HK-2 (cell line): ENCODE data around the gene ARHGEF12.
A peak's percentile ranks its signal among the peaks of the same experiment; 100 is the strongest.

Experiments used
- DNase-seq: peaks from one replicate; pipeline ENCODE4 v3.0.0-alpha.2; 2018; ENCODE audit not compliant: unreplicated experiment

The ARHGEF12 gene

DNA sequence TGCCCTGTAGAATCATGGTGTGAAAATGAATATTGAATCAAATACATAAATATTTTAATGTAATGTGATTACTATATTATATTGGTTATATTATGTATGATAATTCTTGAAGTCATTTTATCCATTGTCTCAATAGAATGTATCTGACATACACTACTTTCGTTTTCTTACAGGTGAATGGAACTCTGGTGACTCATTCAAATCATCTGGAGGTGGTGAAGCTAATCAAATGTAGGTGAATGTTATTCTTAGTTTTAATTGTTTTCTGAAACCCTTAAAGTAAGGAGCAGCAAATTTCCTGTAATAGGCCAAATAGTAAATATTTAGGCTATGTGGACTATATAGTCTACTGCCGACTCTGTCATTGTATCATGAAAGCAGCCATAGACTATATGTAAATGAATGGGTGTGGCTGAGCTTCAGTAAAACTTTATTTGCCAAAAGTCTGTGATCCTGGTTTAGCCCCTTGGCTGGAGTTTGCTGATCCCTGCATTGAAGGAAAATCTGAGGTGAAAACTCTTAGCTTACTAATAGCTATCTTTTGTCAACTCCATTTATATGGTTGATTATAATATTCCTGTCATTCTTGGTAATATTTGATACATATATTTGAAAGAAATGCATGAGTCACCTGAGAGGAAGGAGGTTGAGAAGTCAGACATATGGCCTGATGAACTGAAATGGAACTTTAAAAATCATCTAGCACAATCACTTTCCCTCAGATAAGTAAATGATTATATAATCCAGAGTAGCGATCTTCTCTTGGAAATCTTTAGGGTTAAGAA lies 88.2 kb downstream of the ARHGEF12 start:
- DNase-seq = no peak

DNA sequence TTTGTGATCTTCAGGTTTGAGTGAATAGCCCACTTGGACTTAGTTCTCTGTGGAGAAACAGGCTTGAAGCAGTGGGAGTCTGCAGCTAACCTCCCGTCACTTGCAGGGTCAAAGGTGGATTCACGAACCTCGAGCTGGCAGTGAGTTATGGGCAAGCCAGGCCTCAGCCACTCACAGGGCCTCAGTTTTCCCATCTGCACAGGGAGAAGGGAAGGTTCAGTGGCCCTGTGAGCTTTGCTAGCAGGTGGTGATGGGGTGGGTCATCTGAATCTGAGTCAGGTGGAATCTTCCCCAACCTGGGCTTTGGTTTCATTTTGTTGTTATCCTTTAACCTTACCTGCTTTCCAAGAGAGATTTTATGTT lies 88.7 kb downstream of the ARHGEF12 start:
- DNase-seq = no peak

DNA sequence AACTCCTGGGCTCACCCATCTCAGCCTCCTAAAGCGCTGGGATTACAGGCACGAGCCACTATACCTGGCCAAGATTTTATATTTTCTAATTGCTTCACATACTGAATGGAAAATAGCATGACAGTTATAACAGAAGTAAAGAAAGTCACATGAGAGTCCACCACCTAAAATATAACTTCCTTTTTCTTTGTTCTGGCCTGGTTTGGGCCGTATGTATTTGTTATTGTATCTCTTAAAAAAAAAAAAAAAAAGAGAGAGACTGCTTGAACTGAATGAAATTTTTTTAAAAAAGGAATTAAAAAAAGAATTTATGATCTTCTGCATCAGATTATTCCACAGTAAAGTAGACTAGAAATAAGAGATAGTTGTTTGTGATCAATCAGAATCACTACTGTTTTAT lies 89.3 kb downstream of the ARHGEF12 start:
- DNase-seq = no peak

DNA sequence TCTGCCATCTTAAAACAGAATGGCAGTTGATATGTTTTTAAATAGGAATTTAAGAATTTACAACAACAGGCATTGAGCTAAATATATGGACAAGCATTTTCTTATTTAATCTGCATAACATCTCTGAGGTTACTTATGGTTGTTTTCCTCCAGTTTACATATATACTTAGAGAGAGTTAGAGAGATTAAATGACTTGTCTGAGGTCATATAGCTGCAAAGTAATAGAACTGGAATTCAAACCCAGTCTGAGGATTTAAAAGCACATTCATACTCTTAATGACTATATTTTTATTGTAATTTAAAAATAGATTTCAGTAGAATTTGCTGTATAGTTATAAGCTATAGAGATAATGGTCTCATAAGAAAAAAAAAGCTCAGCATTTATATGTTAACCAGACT lies 93.9 kb downstream of the ARHGEF12 start:
- no peak for DNase-seq

DNA sequence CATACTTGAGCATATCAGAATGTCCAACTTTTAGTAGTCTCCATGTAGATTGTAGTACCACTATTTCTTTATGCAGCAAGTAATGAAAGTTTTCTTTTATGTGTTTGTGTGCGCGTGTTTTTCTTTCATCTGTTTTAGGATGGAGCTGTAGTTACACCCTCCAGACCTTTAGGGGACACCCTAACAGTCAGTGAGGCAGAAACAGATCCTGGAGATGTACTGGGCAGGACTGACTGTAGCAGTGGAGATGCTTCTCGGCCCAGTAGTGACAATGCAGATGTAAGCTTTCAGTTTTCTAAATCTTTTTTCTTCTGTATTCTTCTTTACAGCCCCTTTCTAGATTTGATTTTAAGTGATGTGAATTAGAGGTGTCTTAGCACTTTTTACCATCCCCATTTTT lies 95.4 kb downstream of the ARHGEF12 start:
- DNase-seq = peak; percentile 13

DNA sequence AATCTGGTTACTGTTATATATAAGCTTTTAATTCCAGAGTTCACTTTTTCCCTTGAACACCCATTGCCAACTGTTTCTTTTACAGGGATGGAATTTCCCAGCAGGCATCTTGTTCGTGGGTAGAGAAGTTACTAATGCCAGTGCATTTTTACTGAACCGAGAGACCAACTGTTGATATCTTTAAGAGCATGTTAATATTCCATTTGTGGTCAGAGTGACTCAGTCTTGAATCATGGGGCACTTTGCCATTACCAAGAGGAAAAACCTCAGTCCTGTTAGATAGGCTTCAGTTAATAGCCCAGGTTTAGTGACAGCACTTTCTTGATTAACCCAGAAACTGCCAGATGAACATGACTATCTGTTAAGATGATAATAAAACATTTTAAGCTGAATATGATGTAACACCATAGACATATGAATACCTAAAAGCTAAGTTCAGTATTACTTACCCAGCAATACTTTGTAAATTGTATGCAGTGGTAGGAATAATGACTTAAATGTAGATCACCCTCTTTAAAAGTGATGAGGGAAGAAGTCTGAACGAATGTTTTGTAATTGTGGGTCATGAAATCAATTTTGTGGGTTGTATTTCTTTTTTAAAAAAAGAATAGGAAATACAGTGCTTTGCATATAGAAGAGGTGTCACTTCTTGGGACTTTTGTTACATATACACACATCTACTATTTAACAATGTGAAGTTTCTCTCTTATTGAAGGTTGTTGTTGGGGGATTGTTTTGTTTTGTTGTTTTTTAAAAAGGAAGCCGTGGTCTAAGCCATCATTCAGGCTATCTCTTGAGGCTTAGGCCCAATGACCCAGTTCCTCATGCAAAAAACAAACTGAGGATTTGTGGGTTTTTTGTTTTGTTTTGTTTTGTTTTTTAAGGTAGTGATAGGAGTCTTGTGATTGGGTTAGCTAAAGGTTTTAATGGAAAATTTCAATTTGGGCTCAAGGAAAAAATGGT lies 96.1 kb downstream of the ARHGEF12 start:
- peak; percentile 30 for DNase-seq

DNA sequence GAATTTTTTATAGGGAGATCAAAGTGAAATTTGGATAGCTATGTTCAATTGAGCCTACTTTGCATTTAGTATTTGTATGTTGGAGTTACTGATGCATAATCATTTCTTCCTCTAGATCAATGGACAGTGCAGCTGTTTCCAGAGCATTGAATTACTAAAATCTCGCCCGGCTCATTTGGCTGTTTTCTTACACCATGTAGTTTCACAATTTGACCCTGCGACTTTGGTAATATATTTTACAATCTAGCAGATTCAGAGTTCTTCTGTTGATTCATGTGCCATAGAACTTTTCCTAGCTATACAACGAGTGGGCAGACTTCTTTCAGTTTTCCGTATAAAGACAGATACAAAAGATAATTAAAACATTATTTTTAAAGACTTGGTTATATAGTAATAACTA lies 105.4 kb downstream of the ARHGEF12 start:
- DNase-seq = no peak

DNA sequence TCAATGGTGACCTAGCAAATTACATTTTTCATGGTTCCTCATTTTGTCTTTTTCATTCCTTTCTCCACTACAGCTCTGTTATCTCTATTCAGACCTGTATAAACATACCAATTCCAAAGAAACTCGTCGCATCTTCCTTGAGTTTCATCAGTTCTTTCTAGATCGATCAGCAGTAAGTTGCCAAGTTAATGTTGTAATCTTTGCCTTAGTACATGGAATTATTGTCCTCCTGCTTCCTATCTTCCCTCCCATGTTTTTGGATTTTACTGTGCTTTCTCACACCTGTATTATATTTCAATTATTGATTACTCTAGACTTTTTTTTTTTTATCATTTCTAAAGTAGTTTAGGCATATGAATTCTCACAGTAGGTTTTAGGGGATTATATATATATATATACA lies 105.8 kb downstream of the ARHGEF12 start:
- DNase-seq = no peak

DNA sequence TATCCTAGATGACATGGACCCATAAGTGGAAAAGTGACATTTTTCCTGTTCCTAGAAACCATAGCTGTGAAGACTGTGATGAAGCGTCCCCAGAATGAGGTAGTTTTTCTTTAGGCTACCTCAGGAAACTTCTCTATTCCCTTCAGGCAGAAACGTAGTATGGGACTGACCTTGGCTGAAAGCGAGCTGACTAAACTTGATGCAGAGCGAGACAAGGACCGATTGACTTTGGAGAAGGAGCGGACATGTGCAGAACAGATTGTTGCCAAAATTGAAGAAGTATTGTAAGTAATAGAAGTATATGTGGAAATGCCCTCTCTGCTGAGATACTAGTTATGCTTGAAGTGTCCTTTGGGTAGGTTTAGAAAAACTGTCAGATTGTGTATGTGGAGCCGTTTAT lies 110.6 kb downstream of the ARHGEF12 start:
- no peak for DNase-seq

DNA sequence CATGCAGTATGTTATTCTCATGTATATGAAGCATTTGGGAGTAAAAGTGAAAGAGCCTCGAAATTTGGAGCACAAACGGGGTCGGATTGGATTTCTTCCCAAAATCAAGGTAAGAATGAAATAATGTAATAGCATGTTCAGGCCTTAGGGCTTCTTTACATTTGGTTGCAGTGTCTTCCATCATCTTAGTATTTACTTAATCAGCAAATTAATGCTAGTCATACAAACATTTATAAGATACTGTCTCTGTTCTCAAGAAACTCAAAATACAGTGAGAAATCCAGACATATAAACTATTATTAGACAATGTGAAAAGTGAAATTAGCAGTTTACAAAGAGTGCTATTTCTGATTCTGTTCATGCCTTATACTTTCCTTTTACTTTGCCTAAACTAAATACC lies 112.0 kb downstream of the ARHGEF12 start:
- no peak for DNase-seq

DNA sequence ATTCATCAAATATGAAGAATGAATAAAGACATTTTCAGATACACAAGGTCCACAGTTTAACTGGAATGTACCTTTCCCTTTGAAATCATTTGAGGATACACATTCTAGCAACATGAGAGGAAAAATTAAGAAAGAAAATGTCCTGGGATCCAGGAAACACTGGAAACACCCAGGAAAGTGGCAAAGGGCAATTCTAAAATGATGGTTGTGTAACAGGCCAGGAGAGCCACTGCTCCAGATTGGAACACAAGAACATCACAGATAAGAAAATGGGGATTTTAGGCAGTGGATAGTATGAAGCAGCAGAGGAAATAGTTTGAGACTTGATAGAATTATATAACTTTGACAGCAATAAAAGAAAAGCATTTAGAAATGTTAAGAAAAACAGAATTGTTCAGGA lies 119.3 kb downstream of the ARHGEF12 start:
- no peak for DNase-seq

DNA sequence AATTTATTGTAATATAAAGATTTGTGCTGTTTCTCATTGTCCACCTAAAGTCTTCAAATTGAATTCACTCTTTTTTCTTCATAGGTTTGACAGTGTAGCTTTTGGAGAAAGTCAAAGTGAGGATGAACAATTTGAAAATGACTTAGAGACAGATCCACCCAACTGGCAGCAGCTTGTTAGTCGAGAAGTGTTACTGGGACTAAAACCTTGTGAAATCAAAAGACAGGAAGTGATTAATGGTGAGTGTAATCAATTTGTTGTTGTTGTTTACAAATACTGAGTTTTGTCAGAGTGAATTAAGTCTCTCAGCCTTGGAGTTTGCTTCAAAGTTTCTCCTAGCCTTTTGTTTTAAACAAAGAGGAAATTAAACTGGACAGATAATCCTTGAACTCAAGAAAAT lies 121.8 kb downstream of the ARHGEF12 start:
- no peak for DNase-seq

DNA sequence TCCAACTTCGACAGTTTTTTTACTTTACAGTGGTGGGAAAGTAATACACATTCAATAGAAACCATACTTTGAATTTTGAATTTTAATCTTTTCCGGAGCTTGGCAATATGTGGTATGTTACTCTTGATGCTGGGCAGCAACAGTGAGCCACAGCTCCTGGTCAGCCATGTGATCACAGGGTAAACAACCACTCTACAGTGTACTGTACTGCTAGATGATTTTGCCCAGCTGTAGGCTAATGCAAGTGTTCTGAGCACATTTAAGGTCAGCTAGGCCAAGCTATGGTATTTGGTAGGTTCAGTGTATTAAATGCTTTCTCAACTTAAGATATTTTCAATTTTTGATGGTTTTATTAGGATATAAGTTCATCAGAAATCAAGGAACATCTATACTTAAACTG lies 126.6 kb downstream of the ARHGEF12 start:
- no peak for DNase-seq

DNA sequence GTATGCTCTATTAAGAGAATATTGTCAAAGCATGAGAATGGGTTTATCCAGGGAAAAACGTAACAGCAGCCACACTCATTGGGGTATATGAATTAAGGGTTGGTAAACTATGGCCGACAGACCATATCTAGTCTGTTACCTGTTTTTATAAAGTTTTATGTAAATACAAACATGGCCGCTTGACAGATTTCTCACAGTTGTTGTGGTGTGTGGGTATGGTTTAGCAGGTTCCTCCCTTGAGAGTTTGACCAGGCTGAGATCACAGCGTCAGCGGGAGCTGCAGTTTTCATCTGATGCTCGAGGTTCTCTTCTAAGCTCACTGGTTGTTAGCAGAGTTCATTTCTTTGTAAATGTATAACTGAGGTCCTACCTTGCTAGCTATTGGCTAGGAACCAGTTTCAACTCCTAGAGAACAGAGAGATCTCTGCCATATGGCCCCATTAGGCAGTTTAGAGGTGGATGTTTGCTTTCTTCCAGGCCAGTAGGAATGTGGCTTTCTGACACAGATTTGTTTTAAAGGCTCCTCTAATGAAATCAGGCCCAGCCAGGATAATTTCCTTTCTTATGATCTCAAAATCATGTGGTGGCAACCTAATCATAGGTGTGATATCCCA lies 129.8 kb downstream of the ARHGEF12 start:
- DNase-seq = no peak

DNA sequence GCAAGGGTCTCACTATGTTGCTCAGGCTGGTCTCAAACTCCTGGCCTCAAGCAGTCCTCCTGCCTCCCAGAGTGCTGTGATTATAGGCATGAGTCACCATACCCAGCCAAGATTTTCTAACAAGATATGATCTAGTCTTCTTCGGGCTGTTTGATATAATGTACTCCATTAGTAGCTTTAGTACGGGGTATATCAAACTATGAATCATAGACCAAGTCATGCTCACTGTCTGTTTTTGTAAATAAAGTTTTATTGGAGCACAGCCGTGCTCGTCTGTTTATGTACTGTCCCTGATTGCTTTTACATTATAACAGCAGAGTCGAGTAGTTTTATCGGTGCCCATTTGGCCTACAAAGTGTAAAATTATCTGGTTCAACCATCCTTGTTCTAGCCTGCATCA lies 131.4 kb downstream of the ARHGEF12 start:
- no peak for DNase-seq

DNA sequence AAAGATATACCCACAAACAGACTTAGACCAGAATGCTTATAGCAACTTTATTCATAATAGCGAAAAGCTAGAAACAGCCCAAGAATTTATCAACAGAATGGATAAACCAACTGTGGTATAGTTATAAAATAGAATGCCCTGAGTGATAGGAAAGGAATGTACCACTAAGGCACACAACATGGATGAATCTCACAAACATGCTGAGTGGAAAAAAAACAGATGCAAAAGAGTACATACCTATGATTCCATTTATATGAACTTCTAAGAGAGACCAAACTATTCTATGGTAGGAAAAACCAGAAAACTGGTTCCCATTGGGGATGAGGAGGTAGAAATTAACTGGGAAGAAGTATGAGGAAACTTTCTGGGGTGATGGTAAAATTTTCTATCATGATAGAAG lies 134.9 kb downstream of the ARHGEF12 start:
- DNase-seq = no peak

DNA sequence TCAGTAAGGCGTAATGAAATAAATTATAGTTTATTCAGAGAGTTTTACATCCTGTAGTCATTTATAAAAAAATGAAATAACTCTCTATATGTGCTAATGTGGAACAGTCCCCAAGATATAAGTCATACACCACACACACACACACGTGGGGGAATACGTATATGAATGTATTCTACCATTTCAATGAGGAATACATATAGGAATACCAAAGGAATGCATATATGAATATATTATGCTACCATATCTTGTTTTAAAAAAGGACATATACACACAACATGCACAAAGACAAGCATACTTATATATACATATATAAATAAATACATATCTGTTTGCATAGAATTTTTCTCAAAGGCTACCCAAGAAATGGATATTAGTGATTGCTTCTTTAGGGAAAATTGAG lies 135.8 kb downstream of the ARHGEF12 start:
- DNase-seq = no peak

DNA sequence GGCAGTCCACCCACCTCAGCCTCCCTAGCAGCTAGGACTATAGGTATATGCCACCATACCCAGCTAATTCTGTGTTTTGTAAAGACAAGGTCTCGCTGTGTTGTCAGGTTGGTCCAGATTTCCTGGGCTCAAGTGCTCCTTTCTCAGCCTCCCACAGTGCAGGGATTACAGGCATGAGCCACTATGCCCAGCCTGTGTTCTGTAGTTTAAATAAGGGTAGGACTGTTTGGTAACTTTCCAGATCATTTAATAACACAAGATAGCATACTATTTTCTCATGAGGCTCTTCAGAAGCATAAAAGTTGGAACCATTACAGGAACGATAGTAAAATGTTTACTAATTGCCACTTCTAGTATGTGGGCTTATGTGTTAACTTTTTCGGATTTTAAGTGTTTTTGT lies 137.3 kb downstream of the ARHGEF12 start:
- no peak for DNase-seq

DNA sequence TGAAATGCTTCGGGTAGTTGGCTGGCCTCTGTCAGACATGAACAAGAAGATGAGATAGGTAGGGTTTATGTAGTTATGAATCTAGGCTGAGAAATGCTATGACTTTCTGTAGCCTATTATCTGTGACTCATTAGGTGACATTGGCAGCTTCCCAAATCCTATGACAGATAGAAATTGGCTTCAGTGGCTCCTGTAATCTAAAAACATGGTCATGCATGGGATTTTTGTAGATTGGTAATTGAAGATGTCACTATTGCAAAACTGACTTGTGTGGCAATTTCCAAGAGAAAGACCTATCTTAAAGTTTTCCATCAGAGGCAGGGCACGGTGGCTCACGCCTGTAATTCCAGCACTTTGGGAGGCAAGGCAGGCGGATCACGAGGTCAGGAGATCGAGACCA lies 145.9 kb downstream of the ARHGEF12 start:
- DNase-seq = no peak

DNA sequence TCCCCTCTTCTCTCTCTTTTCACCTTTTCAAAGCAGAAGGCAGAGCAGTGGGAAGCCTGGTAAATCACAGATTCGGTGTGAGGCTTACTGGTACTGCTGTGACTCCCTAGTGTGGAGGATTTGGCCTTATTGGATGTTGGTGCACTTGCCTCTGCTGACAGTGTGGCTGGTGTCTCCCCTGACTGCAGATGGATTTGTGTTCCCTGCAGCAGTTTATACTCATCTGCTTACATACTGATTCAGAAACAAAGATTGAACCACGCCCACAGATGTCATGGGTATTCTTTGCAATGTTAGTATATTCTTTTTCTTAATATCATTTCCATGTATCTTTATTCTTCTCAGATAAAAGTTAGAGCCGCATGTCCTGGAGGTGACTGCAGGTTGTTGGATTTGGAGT lies 148.5 kb downstream of the ARHGEF12 start:
- no peak for DNase-seq

DNA sequence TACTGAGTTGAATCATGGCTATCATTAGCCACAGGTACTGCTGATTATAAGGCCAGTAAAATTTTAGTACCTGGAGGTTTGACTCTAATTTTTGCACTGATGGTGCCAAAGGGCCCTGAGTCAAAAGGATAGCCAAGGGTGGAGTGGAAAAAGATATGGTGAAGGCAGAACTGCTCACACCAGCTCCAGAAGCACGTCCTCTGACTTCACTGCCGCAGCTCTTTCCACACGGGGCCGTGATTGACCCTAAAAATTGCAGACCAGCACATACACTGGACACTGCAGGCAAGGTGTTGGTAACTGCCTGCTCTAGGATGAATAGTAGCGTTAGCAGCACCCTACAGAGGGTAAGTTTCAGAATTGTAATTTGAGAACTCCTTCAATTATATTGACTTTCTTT lies 149.9 kb downstream of the ARHGEF12 start:
- DNase-seq = no peak

DNA sequence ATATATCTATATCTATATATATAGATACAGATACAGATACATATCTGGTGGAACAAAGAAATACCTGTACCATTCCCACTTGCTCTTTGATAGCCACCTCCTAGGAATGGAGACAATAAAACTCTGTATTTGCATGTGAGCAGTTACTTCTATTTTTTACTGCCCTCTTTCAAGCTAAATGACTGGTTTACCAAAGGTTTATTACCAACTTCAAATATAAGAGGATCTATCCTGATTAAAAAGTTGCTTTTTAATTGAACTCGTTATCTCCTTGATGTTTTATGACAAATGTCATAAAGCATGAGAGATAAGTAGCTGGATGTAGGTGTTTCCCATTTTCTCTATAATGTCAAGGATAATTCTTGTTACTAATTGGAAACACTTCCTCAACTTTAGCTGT lies 153.6 kb downstream of the ARHGEF12 start:
- no peak for DNase-seq

DNA sequence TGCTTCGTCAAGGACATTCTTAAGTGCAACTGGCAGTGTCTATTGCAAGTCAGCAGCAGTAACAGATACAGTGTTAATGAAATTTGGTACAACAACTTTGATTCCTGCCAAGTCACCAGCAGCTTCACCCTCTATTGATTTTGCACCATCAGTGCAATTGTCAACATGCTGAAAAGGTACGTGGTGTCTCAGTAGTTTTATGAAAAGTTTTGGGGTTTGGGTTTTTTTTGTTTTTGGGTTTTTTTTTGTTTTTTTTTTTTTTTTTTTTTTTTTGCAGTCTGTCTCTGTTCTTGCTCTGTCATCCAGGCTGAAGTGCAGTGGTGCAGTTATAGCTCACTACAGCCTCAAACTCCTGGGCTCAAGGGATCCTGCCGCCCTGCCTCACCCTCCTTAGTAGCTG lies 156.3 kb downstream of the ARHGEF12 start:
- no peak for DNase-seq
